IMR-90 (cell line): ENCODE results near the gene RELCH. TPM values are rescaled to one million over a fixed set of nuclear protein-coding genes. Genes with fewer than 3 reads are reported as not detected.

Source experiments
- ATAC-seq: fragments of 200-7000 bp; cut with Tn5 transposase; 2 replicates; pipeline ENCODE4 v1.9.1; 2020; ENCODE audit warnings: low read depth, mild to moderate bottlenecking, moderate library complexity
- BruUV-seq: library from RNA; stranded (reverse); fragments of 400-500 nt; replicated peaks from 2 replicates; lab custom pipeline; 2021; lab: Mats Ljungman, UMichigan
- CTCF ChIA-PET: fragments of 300-600 bp; formaldehyde crosslinking; extraction: SDS; loops from one replicate; lab custom pipeline; 2021; ENCODE audit warnings: antibody characterized with exemption; lab: Yijun Ruan, JAX
- POLR2A ChIA-PET: fragments of 300-600 bp; sonication (Branson Sonifier 250); formaldehyde crosslinking; loops from one replicate; lab custom pipeline; 2022; ENCODE audit warnings: antibody characterized with exemption; ENCODE audit not compliant: unreplicated experiment; lab: Charles Lee
- DNase-seq: peaks from one replicate; pipeline ENCODE4 v3.0.0; 2013
- H2AFZ ChIP-seq: replicated peaks from 2 replicates; pipeline ENCODE3; 2013; ENCODE audit warnings: low read length, mild to moderate bottlenecking; ENCODE audit not compliant: poor library complexity
- H2AK5ac ChIP-seq: 2 replicates; pipeline ENCODE4 v1.6.1; 2013; ENCODE audit warnings: low read depth, low read length, inconsistent platforms
- H2AK9ac ChIP-seq: replicated peaks from 2 replicates; pipeline ENCODE3; 2013; ENCODE audit warnings: mild to moderate bottlenecking, low read depth, low read length, moderate library complexity; ENCODE audit not compliant: poor library complexity
- H2BK120ac ChIP-seq: 2 replicates; pipeline ENCODE4 v1.6.1; 2013; ENCODE audit warnings: low read depth, low read length, inconsistent platforms
- H2BK15ac ChIP-seq: 3 replicates; pipeline ENCODE4 v1.6.1; 2013; ENCODE audit warnings: low read depth, low read length, inconsistent platforms
- H2BK20ac ChIP-seq: 2 replicates; pipeline ENCODE4 v1.6.1; 2013; ENCODE audit warnings: low read depth, mild to moderate bottlenecking, inconsistent platforms, low read length, moderate library complexity
- H2BK5ac ChIP-seq: 2 replicates; pipeline ENCODE4 v1.6.1; 2013; ENCODE audit warnings: mild to moderate bottlenecking, low read depth, low read length, inconsistent platforms; ENCODE audit not compliant: poor library complexity, severe bottlenecking
- H3K14ac ChIP-seq: replicated peaks from 2 replicates; pipeline ENCODE4 v1.6.1; 2013; ENCODE audit warnings: low read depth, low read length, inconsistent platforms
- H3K18ac ChIP-seq: 2 replicates; pipeline ENCODE4 v1.6.1; 2013; ENCODE audit warnings: low read depth, low read length, control low read depth
- H3K23ac ChIP-seq: 2 replicates; pipeline ENCODE4 v1.6.1; 2013; ENCODE audit warnings: low read depth, low read length, inconsistent platforms
- H3K27ac ChIP-seq: 2 replicates; pipeline ENCODE4 v1.5.1; 2013; ENCODE audit warnings: mild to moderate bottlenecking, control low read depth, low read length; ENCODE audit not compliant: insufficient read depth
- H3K27me3 ChIP-seq: 2 replicates; pipeline ENCODE4 v1.6.1; 2013; ENCODE audit warnings: low read length; ENCODE audit not compliant: control insufficient read depth, insufficient read depth
- H3K36me3 ChIP-seq: 2 replicates; pipeline ENCODE4 v1.6.1; 2013; ENCODE audit warnings: low read length, mixed read lengths; ENCODE audit not compliant: control insufficient read depth, insufficient read depth
- H3K4ac ChIP-seq: 2 replicates; pipeline ENCODE4 v1.6.1; 2013; ENCODE audit warnings: low read depth, low read length, inconsistent platforms
- H3K4me1 ChIP-seq: 2 replicates; pipeline ENCODE4 v1.6.1; 2013; ENCODE audit warnings: low read length, mixed read lengths; ENCODE audit not compliant: control insufficient read depth, insufficient read depth
- H3K4me2 ChIP-seq: 2 replicates; pipeline ENCODE4 v1.6.1; 2013; ENCODE audit warnings: low read depth, mild to moderate bottlenecking, control low read depth, low read length, moderate library complexity
- H3K4me3 ChIP-seq: 2 replicates; pipeline ENCODE4 v1.5.1; 2013; ENCODE audit warnings: low read depth, mild to moderate bottlenecking, control low read depth, low read length, moderate library complexity; ENCODE audit not compliant: insufficient read depth
- H3K56ac ChIP-seq: 2 replicates; pipeline ENCODE4 v1.6.1; 2013; ENCODE audit warnings: low read length, inconsistent platforms; ENCODE audit not compliant: insufficient read depth; ENCODE audit errors: extremely low read depth
- H3K79me1 ChIP-seq, 2 experiments: 2 replicates each; pipeline ENCODE4 v1.6.1; 2013; ENCODE audit warnings: low read length in 2 of 2, inconsistent platforms in 1 of 2, low read depth in 1 of 2
- H3K9ac ChIP-seq: 2 replicates; pipeline ENCODE4 v1.6.1; 2013; ENCODE audit warnings: low read depth, low read length, control low read depth
- H3K9me1 ChIP-seq: 2 replicates; pipeline ENCODE4 v1.6.1; 2013; ENCODE audit warnings: low read length, inconsistent platforms; ENCODE audit not compliant: insufficient read depth
- H3K9me3 ChIP-seq: 2 replicates; pipeline ENCODE4 v1.6.1; 2013; ENCODE audit warnings: low read length; ENCODE audit not compliant: control insufficient read depth, insufficient read depth
- H4K20me1 ChIP-seq: 2 replicates; pipeline ENCODE4 v1.6.1; 2013; ENCODE audit warnings: low read length, inconsistent platforms; ENCODE audit not compliant: insufficient read depth
- H4K5ac ChIP-seq: 2 replicates; pipeline ENCODE4 v1.6.1; 2013; ENCODE audit warnings: mild to moderate bottlenecking, low read depth, low read length, control low read depth
- H4K8ac ChIP-seq, 2 experiments: 2 replicates each; pipeline ENCODE4 v1.6.1; 2013; ENCODE audit warnings: low read depth in 2 of 2, low read length in 2 of 2, control low read depth in 1 of 2, inconsistent platforms in 1 of 2
- H4K91ac ChIP-seq: 2 replicates; pipeline ENCODE4 v1.6.1; 2013; ENCODE audit warnings: low read depth, low read length, inconsistent platforms; ENCODE audit not compliant: insufficient read depth
- CTCF ChIP-seq: conservative IDR thresholded peaks from 2 replicates; pipeline ENCODE4 v1.5.1; 2012; ENCODE audit warnings: mild to moderate bottlenecking, low read depth, low read length, improper control_type of control experiment
- FOS ChIP-seq: fragments of 150-350 bp; IDR thresholded peaks from 2 replicates; pipeline ENCODE4 v1.6.1; 2016; ENCODE audit warnings: low read depth, low read length
- MAFK ChIP-seq: IDR thresholded peaks from 2 replicates; pipeline ENCODE4 v1.6.1; 2012; ENCODE audit warnings: low read depth, low read length, improper control_type of control experiment
- MXI1 ChIP-seq: IDR thresholded peaks from 2 replicates; pipeline ENCODE4 v1.6.1; 2012; ENCODE audit warnings: low read depth, mild to moderate bottlenecking, low read length, moderate library complexity, borderline replicate concordance
- NFE2L2 ChIP-seq: fragments of 150-350 bp; IDR thresholded peaks from 2 replicates; pipeline ENCODE4 v1.6.1; 2016; ENCODE audit warnings: low read depth, mild to moderate bottlenecking, low read length
- WGBS, 2 experiments: methylation state at CpG; one replicate each; pipeline versions ENCODE4 v1.1.5 to v1.1.7; 2013; ENCODE audit warnings: missing lambda C conversion rate in 2 of 2; ENCODE audit not compliant: insufficient read length in 1 of 2; ENCODE audit errors: extremely low coverage in 2 of 2; 5-methylcytosine and 5-hydroxymethylcytosine counted together
- dilution Hi-C: fragments of 300-500 bp; cut with HindIII; formaldehyde crosslinking; loops from one replicate; pipeline ENCODE4 v1.14.3; 2018; ENCODE audit warnings: low sequenced_read_pairs; ENCODE audit not compliant: unreplicated experiment
- in situ Hi-C: fragments of 300-500 bp; cut with MboI; formaldehyde crosslinking; loops from 3 replicates; pipeline ENCODE4 v1.14.3; 2019; ENCODE audit warnings: low sequenced_read_pairs, inconsistent platforms, mixed read lengths
- intact Hi-C: fragments of 100-400 bp; cut with micrococcal nuclease; formaldehyde crosslinking; loops from 2 replicates; pipeline ENCODE4 v1.10.0; 2022
- polyA plus RNA-seq, 3 experiments: library from polyadenylated mRNA; depleted of rRNA; stranded (reverse); fragments of >200 nt; gene quantifications; 2 replicates each; pipeline ENCODE4 v1.2.3, GENCODE V29; 2012; ENCODE audit warnings: low replicate concordance in 1 of 3
- total RNA-seq: library from RNA; depleted of rRNA; stranded (reverse); fragments of >200 nt; gene quantifications from 2 replicates; pipeline ENCODE4 v1.2.3, GENCODE V29; 2012

The RELCH gene
- total and polyA plus RNA-seq, 2 of the 4 experiments (the other 2 are of a cell fraction) = 14.4 to 52.5 TPM

- Histone ChIP-seq H3K9me1 (peaks cover 3% of the 10 kb centered on the region; the same call in 1 of the 2 replicates), H3K9me3 (no peaks in the 10 kb centered on the region), H3K79me1 (no peaks in the 10 kb centered on the region), H2AFZ (no peak overlapping the region), H3K56ac (no peak overlapping the region), H2BK5ac (no peak overlapping the region), H4K5ac (no peak overlapping the region), H3K4me1 (peaks cover 4% of the 10 kb centered on the region), H3K4me2 (no peak overlapping the region), H3K4ac (no peak overlapping the region), H3K36me3 (no peaks in the 10 kb centered on the region), H2BK120ac (no peak overlapping the region), H4K91ac (no peak overlapping the region), H3K27me3 (peaks cover 24% of the 10 kb centered on the region), H3K9ac (no peak overlapping the region), H2BK20ac (no peak overlapping the region), H4K8ac (no peak overlapping the region), H4K20me1 (no peaks in the 10 kb centered on the region; the same call in 1 of the 2 replicates), H2AK9ac (no peak overlapping the region), H2AK5ac (no peak overlapping the region), H3K23ac (no peak overlapping the region), H2BK15ac (no peak overlapping the region), H3K18ac (no peak overlapping the region), H3K27ac (no peak overlapping the region), H3K4me3 (no peak overlapping the region), H3K14ac (no peak overlapping the region)
- DNase-seq = no peak
- CTCF ChIA-PET = no interaction called here
- intact Hi-C loops = no loop called here
- POLR2A ChIA-PET = no interaction called here
- ATAC-seq = no peak
- WGBS, 2 experiments = 85% methylated on average over 5 of the region's 10 CpGs; no CpG with 5 or more reads in 1 of the 2 experiments
- no peak for TF ChIP-seq MAFK
- no peak for TF ChIP-seq NFE2L2
- no peak for TF ChIP-seq FOS
- no peak for TF ChIP-seq CTCF
- no peak for TF ChIP-seq MXI1
- dilution Hi-C loops = no loop called here
- in situ Hi-C loops = no loop called here
- BruUV-seq = no TSS peak
Measured at GRCh38 chr18:62338446-62339105, 151.5 kb downstream of the RELCH start.
